ENCODE results near the gene ARHGEF7.

Gene ARHGEF7

DNA sequence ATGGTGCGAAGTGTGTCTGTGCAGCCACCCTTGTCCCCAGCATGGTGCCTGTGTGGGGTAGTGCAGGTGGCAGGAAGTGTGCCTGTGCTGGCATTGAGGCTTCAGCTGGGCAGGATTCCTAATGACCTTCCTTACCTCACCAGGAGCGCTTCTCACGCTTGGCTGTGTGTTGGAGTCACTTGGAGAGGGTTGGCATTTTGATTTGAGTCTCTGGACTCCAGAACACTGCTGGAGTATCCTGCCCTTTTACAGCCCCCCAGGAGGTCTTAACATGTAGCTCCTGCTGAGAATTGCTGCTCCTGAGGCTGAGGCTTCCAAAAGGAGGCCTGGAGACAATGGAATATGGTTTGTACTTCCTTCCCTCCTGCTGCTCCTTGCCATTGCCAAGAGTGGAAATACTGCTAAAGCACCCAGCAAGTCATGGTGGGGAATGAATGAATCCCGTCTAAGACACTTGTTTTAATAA is 87.1 kb downstream of the ARHGEF7 start:
- DNase-seq, result no peak

DNA sequence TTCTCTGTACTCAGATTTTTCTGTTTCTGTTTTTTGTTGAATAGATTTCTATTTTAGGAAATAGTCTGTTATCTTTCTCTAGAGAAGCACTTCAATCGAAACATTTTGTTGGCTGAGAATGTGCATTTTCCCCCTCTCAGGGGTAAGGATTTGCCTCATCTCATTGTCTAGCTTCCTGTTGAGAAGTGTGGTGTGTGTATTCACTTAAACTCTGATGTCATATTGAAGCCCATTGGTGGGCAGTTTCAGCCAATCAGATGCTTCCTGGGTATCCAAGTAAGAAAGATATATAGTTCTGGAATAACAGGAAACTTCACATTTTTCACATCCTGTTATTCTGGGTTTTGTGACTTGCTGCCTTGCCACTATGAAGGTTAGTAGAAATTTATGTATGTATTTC is 87.6 kb downstream of the ARHGEF7 start:
- no peak for DNase-seq

DNA sequence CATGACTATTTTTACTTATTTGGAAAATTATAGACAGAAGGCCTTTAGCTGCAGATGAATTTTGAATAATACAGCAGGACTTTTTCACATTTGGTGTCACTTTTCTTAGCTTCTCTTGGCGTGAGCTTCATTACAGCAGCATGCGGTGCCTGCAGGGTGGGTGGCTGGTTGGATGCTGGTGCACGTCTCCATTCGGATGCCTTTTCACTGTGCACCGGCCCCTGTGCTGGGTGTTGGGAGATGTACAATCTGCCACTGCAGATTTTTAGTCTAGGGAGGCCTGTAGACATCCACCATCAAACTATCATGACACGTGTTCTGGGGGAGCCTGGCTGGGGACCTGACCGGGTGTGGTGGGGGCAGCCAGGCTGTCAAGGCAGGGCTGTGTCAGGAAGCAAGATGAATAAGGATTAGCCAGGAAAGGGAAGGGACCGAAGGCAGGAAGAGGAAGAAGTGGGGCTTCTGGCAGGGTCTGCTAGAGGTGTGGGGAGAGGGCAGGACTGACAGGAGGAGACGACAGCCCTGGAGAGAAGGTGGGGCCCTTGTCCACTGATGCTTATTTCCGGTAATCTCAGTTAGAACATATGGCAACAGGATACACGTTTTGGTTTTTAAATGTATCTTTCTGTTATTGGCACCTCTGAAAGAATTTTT is 88.8 kb downstream of the ARHGEF7 start:
- DNase-seq, result no peak

DNA sequence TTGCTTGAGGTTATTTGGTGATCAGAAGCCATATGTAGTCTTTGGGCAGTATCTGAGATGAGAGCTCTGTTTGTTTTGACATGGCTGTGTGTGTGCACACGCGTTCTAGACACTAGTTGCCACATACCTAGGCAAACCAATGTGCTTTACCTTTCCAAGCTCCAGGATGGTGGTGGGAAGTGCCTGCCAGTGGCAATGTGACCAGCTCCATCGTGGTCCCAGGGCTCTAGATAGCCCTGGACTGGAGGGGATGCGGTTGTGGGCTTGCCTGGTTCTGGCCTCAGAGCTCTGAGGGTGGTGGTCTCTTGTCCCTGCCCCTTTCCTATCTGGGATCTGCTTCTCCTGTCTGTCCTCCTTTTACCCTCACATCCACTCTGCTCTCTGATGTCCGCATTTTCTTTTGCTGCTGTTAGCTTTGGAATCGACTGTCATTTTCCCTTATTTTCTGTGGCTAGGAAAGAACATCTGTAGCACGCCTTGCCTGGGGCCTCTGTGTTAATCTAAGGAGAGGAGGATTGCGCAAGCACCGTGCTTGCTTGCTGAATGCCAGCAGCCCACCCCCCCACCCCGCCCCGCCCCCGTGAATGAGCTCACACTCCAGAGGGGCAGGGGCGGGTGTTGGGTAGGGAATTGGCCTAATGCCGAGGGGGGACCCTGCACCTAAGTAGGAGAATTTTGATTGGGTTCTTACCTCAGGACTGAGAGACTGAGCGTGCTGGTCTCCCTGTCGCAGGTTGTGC is 89.5 kb downstream of the ARHGEF7 start:
- no peak for DNase-seq

DNA sequence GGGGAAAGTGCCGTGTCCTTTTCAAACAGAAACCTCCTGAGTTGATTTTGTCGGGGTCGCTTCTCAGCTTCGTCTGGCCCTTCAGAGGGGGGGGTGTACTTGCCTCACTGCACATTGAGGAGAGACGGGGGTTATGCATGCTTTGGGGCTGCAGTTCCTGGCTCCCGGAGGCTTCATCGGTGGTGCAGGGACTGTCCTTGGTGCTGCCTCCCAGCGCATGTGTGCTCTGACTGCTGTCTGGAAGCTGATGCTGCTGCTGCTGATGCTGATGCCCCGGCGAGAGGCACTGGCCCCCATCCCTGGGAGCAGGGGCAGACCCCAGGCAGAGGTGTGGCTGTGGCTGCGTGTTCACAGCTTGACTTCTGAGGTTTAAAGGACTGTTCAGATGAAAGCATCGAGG is 91.0 kb downstream of the ARHGEF7 start:
- DNase-seq, result no peak

DNA sequence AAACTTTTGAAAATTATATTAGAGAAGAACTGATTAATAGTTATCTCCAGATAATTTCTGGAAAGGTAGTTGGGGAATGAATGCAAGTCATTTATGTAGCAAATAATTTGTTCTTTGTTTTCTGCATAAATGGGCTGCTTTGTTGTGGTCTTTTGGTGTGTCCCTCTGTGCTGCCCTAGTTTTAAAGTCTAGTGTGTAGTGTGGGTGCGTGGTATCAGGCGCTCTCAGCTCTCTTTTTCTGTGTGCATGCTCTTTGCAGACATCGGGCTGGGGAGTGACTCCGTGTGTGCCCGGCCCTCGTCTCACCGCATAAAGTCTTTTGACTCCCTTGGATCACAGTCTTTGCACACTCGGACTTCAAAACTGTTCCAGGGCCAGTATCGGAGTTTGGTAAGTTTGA is 94.5 kb downstream of the ARHGEF7 start:
- no peak for DNase-seq

DNA sequence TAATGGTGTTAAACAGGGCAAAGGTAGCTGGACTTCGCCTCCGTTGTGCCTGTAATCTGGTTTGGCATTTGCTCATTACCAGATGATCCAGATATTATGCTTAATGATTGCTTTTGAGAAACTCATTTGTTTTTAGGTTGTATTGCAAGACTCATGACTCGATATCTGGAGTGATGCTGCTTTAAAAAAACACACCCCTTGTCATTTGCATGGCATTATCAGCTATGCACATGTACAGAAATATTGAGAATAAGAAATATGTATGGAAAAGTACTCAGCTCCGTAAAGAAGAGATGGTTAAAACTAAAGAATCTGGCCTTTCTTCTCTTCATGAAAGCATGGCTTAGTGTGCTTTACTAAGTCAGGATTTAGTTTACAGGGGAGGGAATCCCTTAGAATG is 95.0 kb downstream of the ARHGEF7 start:
- no peak for DNase-seq

DNA sequence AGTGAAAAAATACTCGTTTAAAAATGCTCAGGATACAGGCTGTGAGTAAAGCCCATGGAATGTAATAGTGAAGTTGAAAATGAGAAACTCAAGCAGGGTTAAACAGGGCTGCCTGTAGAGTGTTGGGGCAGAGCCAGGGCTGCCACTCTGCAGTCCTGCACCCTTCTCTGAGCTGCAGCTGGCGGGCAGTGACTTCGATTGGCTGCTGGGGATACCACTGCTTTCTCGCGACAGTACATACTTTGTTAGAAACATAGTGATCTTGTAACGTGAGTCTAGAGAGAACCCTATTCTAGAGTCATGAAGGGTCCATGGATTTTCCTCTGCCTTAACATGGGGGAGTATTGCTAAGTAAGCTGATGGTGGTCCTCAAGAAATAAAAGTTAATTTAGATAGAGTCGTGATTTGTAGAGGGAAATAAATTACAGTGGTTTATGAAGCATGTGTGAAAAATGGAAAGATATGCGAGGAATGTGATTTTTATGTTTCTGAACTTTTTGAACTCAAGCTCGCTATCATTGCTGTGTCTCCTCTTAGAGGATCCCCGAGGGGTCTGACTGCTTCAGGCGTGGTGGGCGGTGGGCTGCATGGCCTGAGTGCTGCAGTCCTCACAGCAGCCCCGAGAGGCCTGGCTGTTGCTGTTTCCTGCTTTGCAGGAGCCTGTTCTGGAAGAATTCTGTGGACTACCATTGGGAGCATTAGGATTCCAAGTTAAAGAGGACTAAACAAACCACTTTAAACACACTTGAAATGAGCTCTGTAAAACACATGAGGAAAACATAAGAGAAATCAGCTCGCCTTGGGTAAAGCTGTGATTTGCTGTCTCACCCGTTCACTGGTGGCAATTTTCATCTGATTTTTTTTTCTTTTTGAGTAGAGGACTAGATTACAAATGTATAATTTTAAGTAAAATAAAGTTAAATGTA is 95.7 kb downstream of the ARHGEF7 start:
- no peak for DNase-seq

DNA sequence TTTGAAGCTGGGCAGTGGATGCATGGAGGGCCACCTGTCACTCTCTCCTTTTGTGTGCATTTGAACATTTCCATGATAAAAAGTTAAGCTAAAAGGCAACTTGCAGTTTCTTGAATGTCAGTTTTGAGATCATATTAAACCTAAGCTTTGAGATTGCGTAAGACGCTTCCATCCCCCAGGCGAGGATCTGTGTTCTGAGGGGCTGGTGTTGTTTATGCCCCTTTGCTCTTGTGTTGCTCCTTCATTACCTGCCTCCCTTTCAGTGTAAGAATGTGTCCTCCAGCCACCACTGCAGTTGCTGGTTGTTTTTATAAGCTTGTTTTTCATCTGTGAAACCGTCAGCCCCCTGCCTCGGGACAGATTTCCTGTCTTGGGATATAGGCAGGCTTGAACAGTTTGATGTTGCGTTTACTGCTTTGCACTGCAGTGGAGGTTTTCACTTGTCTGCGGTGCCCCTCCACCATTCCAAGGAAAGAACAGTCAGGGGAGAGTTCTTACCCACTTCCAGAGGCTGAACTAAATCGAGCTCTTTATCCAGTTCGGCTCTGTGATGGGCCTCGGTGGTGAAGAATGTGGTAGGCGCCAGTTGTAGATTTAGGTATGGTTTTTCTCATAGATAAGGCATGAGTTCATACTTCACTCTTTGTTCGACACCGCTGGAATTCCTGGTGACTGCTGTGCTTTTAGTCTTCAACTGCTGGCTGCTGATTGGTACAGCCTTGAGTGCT is 96.8 kb downstream of the ARHGEF7 start:
- DNase-seq, result no peak

DNA sequence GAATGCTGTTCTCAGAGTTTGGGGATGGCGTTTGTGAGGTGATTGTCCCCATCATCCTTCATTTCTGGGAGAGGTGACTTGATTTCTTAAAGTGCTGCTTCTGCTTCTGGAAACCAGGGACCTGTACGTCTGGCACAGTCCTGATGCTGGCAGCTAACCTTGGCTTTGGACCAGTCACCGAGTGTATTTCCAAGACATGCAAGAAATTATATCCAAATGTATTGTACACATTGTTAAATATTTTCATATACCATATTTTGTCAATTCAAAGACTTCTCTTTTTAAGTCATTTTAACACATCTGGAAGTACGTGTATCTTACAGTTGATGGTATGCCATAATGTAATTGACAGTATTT is 97.4 kb downstream of the ARHGEF7 start:
- DNase-seq, result no peak

DNA sequence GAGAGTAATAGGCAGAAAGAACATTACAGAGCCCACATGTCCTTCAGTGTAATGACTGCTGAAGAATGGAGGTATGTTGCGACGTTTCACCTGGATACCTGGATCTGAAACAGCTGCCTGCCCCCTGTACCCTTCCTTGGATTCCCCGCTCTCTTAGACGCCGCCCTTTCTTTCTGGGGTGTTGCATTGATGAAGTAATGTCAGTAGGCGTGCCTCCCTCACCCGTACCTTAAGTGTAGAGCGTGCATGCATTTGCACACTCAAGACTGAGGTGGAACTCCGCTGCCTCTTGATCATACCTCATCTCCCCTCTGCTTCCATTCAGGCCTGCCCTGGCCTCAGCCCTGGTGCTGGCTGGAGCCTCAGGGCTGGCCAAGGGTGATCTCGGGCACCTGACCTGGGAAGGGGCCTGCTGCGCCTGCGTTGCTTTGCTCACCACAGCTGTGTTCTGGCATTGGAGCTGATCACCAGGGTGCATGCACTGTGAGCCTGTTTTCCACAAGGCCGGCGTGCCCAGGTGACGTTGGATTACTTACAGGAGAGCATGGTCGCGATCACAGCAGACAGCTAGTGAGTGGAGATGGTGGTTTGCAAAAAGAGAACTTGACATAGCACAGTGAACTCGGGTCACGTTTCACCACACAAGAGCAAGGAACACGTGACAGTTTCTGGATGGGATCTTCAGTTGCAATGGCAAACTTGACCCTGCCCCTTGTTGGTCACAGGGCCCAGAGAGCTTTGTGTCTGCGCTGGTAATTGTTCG is 99.0 kb downstream of the ARHGEF7 start:
- no peak for DNase-seq

DNA sequence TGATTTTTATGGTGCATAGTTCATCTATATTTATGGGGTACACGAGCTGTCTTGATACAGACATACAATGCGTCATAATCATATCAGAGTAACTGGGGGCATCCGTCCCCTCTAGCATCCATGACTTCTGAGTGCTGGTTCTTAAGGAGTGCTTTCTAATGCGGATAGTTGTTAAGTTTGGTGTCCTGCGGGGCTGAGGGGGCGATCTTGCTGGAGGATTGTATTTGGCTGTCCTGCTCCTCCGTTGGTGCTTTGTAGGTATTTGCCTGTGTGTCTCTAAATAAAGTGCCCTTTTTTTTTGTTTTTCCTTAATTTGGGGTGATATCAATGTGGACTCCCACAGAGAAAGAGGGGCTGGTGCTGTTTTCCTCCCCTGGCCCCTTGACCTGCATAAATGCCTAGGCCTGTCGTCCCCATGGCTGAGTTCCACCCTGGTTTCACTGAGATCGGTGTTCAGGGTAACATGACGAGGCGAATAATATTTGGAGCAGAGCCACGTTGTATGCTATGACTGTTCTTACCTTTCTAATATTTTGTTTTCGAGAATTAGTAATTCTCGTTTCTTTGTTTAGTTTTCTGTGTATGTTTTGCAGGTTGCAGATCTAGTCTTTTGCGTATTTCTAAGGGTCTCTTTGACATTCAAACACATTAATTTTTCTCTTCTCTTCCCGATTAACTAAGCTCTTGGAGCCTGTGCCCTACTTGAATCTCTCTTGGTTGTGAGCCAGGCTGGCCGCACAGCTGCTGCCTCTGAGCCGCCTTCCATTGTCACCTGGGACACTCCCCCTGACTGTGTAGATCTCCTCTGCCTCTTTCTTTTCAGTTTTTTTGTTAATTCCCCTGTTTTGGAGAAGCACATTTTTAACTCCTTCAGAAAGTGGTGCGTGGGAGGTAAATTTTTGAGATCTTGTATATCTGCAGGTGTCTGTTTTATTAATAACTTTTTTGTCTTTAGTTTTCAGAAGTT is 100.3 kb downstream of the ARHGEF7 start:
- no peak for DNase-seq

DNA sequence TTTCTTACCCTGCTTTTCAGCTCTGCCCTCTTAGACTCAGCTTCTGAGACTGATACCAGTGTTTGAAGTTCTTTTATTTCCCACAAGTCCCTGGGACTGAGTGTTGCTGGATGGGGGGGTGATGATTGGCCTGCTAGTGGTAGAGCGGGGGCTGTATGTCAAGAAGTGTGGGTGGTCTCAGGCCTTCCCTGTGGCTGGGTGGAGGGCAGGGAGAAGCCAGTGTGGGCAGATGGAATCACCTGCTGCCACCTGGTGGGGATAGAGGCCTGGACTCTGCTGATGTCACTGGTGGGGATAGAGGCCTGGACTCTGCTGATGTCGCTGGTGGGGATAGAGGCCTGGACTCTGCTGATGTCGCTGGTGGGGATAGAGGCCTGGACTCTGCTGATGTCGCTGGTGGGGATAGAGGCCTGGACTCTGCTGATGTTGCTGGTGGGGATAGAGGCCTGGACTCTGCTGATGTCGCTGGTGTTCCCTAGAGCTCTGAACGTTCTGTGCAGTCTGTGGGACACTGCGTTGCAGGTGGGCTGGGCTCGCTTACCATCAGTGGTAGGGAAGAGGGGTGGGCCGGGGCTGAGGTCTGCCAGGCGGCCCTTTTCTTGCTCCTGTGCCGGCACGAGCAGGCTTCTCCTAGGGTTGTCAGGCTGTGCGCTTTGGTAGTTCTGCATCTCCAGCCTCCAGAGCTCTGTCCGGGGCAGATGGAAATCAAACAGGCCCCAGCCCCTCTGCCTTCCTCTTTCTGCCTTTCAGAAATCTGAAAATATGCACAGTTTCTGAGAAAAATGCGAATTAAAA is 101.3 kb downstream of the ARHGEF7 start:
- DNase-seq, result no peak

DNA sequence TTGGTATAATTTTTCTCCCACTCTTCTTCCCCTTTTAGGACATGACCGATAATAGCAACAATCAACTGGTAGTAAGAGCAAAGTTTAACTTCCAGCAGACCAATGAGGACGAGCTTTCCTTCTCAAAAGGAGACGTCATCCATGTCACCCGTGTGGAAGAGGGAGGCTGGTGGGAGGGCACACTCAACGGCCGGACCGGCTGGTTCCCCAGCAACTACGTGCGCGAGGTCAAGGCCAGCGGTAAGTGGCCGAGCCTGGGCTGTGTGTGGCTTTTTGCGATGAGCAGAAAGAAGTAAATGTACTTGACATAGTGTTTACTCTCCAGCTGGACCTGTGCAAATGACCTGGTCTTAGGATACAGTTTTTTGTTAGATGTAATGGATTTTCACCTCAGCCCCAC is 102.5 kb downstream of the ARHGEF7 start:
- DNase-seq, result no peak

DNA sequence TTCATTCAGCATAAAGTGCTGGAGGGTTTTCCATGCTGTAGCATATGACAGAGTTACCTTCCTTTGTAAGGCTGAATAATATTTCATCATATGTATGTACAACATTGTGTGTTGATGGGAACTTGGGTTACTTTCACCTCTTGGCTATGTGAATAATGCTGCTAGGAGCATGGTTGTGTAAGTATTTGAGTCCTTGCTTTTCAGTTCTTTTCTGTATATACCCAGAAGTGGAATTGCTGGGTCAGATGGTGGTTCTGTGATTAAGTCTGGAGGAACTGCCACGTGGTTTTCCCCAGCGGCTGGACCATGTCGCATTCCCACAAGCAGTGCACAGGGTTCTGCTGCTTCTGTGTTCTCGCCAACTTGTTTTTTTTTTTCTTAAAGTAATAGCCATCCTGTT is 104.2 kb downstream of the ARHGEF7 start:
- no peak for DNase-seq

DNA sequence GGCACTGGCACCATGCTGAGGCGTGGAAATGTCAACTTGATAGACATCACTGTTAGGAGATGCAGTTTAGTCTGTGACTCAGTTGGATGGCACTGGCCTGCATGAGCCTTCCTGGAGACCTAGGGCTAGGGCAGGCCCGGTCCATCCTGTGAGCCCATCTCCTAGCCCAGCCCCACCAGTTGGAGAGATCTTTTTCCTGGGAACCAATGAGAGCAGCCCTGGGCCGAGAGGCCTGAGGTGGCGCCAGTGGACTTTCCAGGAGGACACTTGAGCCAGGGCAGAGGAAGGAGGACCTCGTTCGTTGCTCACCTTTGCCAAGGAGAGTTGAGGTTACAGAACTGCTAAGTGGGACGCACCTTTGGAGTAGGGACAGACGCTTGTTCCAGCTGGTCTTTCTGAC is 104.8 kb downstream of the ARHGEF7 start:
- DNase-seq, result no peak

DNA sequence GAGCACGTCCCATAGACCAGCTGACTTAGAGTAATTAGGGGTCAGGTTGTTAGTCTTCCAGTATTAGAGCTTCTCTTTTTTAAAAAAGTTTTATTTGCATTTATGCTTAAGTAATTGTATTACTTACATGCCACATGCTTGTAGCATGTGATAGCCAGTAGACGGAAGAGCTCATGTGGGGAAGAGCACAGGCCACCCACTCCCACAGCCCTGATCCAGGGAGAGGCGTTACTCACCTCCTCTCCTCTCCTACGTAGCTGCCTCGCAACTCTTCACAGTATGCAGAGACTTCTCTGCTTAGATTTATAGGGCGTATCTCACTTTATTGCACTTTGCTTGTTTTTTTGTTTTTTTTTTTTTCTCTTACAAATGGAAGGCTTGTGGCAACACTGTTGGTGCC is 110.1 kb downstream of the ARHGEF7 start:
- DNase-seq, result no peak

DNA sequence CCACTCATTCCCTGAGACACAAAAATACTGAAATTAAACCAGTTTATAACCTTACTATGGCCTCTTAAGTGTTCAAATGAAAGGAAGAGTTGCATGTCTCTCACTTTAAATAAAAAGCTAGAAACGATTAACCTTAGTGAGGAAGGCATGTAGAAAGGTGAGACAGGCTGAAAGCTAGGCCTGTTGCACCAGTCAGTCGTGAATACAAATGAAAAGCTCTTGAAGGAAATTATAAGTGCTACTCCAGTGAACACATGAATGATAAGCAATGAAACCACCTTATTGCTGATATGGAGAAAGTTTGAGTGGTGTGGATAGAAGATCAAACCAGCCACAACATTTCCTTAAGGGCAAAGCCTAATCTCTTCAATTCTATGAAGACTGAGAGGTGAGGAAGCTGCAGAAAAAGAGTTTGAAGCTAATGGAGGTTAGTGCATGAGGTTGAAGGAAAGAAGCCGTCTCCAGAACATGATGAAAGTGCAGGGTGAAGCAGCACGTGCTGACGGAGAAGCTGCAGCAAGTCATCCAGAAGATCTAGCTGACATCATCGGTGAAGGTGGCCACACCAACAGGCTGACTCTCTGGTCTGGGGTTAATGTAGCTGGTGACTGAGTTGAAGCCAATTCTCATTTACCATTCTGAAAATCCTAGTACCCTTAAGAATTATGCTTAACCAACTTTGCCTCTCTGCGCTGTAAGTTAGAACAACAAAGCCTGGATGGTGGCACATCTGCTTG is 110.9 kb downstream of the ARHGEF7 start:
- DNase-seq, result no peak

DNA sequence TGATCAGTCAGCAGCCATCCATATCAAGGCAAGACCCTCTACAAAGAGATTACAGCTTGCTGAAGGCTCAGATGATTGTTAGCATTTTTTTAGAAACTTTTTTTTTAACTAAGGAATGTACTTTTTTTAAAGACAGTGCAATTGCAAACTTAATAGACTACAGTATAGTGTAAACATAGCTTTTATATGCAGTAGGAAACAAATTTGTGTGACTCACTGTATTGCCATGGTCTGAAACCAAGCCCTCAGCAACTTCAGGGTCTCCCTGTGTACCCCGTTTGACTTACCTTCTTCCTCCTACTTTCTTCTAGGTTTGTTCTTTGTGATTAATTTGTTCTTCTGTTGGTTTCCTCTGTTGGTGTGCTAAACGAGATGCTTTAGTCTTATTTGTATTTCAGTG is 112.3 kb downstream of the ARHGEF7 start:
- no peak for DNase-seq

Measured in activated gamma-delta T cell (primary cell).